ENCODE data around the gene SLC12A6. TPM values are rescaled to one million over a fixed set of nuclear protein-coding genes. Genes with fewer than 3 reads are reported as not detected.
"Not testable (repeated sequence)": the region's sequence is repeated elsewhere in the genome, so short reads cannot be mapped to it uniquely, and the experiment has no call there.

Gene SLC12A6
- total and polyA plus RNA-seq, 11 donors = 6.1 to 35.1 (median 23.0) TPM

DNA sequence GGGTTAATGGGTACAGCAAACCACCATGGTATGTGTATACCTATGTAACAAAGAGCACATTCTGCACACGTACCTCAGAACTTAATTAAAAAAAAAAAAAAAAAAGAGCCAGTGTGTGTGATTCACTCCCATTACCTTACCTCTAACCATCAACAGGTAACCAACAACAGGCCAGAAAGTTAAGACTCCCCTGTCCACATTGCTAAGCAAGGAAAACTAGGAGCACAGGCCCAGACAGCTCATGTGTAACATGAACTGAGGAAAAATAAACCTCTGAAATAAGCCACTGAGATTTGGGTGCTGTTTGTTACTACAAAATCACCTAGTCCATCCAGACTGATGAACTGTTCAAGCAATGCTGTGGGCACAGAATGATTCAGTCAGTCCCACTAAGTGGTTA is 133.6 kb downstream of the SLC12A6 start:
- Histone ChIP-seq H3K27me3 (no peaks in the 10 kb centered on the region), H3K36me3 (peaks cover 0 to 5% (median 0%) of the 10 kb centered on the region in 9 donors), H3K27ac (no peak overlapping the region), H3K4me1 (peaks cover 0 to 15% (median 9%) of the 10 kb centered on the region in 12 donors), H3K9me3 (no peaks in the 10 kb centered on the region), H3K4me3 (no peak overlapping the region)
- WGBS, 4 donors = 74 to 100% (median 94%) methylated on average over 1 of the region's 1 CpG
- DNase-seq (no peak), ATAC-seq (no peak)
- TF ChIP-seq, protein P1, sequence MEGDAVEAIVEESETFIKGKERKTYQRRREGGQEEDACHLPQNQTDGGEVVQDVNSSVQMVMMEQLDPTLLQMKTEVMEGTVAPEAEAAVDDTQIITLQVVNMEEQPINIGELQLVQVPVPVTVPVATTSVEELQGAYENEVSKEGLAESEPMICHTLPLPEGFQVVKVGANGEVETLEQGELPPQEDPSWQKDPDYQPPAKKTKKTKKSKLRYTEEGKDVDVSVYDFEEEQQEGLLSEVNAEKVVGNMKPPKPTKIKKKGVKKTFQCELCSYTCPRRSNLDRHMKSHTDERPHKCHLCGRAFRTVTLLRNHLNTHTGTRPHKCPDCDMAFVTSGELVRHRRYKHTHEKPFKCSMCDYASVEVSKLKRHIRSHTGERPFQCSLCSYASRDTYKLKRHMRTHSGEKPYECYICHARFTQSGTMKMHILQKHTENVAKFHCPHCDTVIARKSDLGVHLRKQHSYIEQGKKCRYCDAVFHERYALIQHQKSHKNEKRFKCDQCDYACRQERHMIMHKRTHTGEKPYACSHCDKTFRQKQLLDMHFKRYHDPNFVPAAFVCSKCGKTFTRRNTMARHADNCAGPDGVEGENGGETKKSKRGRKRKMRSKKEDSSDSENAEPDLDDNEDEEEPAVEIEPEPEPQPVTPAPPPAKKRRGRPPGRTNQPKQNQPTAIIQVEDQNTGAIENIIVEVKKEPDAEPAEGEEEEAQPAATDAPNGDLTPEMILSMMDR (IDR thresholded peaks at IDR 0.05) = no peak
- no peak for TF ChIP-seq POLR2A (IDR thresholded peaks at IDR 0.05)
- intact Hi-C loops (cut with DNase I) = loop anchor here in 1 of 10 donors (10.0 kb wide), 1 partner anchor 469 kb away; no protein-coding TSS in a partner anchor

DNA sequence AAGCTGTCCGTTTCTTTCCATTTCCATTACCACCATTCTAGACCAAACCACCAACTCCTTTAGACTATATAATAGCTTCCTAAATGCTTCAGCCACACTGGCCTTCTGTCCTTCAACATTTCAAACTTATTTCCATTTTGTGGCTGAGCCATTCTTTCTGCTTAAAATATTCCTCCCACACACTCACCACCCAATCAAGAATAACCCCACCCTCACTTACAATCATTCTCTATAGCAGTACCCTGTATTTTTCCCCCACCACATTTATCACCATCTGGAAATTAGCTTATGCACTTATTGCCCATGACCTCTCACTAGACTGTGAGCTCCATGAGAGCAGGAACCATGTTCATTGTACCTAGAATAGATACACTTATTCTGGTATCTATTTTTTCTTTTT is 134.3 kb downstream of the SLC12A6 start:
- DNase-seq (no peak), ATAC-seq (no peak)
- WGBS, 4 donors = 91 to 99% (median 92%) methylated on average over 1 of the region's 1 CpG
- intact Hi-C loops (cut with DNase I) = loop anchor here in 1 of 10 donors (10.0 kb wide), 1 partner anchor 469 kb away; no protein-coding TSS in a partner anchor
- no peak overlapping the region for H3K27ac ChIP-seq
- H3K36me3 ChIP-seq = peaks cover 0 to 9% (median 0%) of the 10 kb centered on the region in 9 donors
- H3K4me1 ChIP-seq = peaks cover 0 to 8% (median 3%) of the 10 kb centered on the region in 12 donors
- TF ChIP-seq, protein P1 (IDR thresholded peaks at IDR 0.05) = no peak
- TF ChIP-seq POLR2A (IDR thresholded peaks at IDR 0.05) = no peak
- H3K4me3 ChIP-seq = no peak overlapping the region
- H3K9me3 ChIP-seq = no peaks in the 10 kb centered on the region
- no peaks in the 10 kb centered on the region for H3K27me3 ChIP-seq

DNA sequence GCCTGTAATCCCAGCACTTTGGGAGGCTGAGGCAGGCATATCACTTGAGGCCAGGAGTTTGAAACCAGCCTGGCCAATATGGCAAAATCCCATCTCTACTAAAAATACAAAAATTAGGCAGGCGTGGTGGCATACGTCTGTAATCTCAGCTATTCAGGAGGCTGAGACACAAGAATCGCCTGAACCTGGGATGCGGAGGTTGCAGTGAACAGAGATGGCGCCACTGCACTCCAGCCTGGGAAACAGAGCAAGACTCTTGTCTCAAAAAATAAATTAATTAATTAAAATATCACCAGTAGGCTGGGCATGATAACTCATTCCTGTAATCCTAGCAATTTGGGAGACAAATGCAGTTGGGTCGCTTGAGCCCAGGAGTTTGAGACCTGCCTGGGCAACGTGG is 144.3 kb downstream of the SLC12A6 start:
- H3K36me3 ChIP-seq = not testable (repeated sequence)
- WGBS, 4 donors = 78 to 96% (median 85%) methylated on average over 7 of the region's 7 CpGs

DNA sequence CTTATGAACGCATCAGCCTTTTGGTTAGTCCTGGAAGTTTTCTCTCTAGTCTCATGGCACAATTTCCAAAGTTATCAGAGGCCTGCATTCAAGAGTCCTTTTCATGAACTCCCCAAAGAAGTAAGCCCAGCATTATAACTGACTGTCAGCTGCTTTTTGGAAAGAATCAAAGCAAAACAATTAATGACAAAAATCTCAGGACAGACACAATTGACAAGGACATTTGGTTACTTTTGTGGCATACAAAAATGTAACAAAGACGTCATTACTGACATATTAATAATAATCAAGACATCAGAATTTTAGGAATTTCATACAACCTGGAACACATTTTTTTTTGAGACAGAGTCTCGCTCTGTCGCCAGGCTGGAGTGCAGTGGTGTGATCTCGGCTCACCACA is 148.9 kb downstream of the SLC12A6 start:
- intact Hi-C loops (cut with DNase I) = no loop called here
- Histone ChIP-seq H3K27ac (no peak overlapping the region), H3K27me3 (no peaks in the 10 kb centered on the region), H3K4me3 (no peak overlapping the region), H3K9me3 (no peaks in the 10 kb centered on the region), H3K4me1 (peaks cover 0 to 23% (median 0%) of the 10 kb centered on the region in 12 donors), H3K36me3 (no peaks in the 10 kb centered on the region)
- TF ChIP-seq POLR2A (IDR thresholded peaks at IDR 0.05) = no peak
- TF ChIP-seq, protein P1 (IDR thresholded peaks at IDR 0.05) = no peak
- WGBS, 4 donors = 80 to 87% (median 82%) methylated on average over 5 of the region's 5 CpGs
- ATAC-seq = no peak
- no peak for DNase-seq

More for the DNA sequence above, 144.3 kb downstream of the SLC12A6 start:
- H3K9me3 ChIP-seq; H3K27me3 ChIP-seq; H3K4me3 ChIP-seq; DNase-seq; ATAC-seq; H3K27ac ChIP-seq; intact Hi-C loops (cut with DNase I): not testable (repeated sequence)
- peaks cover 0 to 10% (median 0%) of the 10 kb centered on the region in 12 donors for H3K4me1 ChIP-seq

DNA sequence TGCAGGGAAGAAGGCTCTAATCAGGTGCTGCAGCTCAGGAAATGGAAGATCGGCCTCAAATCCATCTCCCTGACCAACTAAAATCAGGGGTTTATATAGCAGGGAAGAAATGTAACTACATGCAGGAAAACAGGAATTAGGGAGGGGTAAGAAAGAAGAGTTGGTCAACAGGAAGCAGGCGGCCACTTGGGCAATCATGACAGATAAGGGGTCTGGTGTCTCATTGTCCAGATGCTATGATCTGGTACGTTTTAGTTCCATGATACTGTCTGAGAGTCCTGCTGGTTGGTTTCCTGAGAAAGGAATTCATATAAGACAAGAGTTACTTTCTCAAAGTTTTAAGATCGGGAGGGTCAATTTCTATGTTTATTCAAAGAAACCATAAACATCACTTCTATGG is 151.9 kb downstream of the SLC12A6 start:
- TF ChIP-seq, protein P1 (IDR thresholded peaks at IDR 0.05) = no peak
- TF ChIP-seq POLR2A (IDR thresholded peaks at IDR 0.05) = no peak
- H3K36me3 ChIP-seq = no peaks in the 10 kb centered on the region
- no peak overlapping the region for H3K27ac ChIP-seq
- H3K4me3 ChIP-seq = no peak overlapping the region
- DNase-seq (no peak), ATAC-seq (no peak)
- peaks cover 0 to 20% (median 3%) of the 10 kb centered on the region in 12 donors for H3K4me1 ChIP-seq
- no peaks in the 10 kb centered on the region for H3K9me3 ChIP-seq
- H3K27me3 ChIP-seq = no peaks in the 10 kb centered on the region
- WGBS, 4 donors = 65 to 76% (median 68%) methylated on average over 4 of the region's 4 CpGs
- intact Hi-C loops (cut with DNase I) = no loop called here

All from heart left ventricle (tissue), 16 donors.